HepG2 (cell line): ENCODE results near the gene FCMR. TPM values are rescaled to one million over a fixed set of nuclear protein-coding genes. Genes with fewer than 3 reads are reported as not detected.

Source experiments
- ATAC-seq: fragments of 200-7000 bp; cut with Tn5 transposase; 3 replicates; pipeline ENCODE4 v1.9.1; 2020; ENCODE audit warnings: mild to moderate bottlenecking, moderate library complexity
- BruUV-seq: library from RNA; stranded (reverse); fragments of 400-500 nt; replicated peaks from 2 replicates; lab custom pipeline; 2021; lab: Mats Ljungman, UMichigan
- CTCF ChIA-PET: fragments of 300-600 bp; formaldehyde crosslinking; extraction: SDS; loops from one replicate; lab custom pipeline; 2021; ENCODE audit warnings: low total read pairs, inconsistent platforms, low intra/inter-chr PET ratio; lab: Yijun Ruan, JAX
- POLR2A ChIA-PET: fragments of 350-600 bp; sonication (Branson Sonifier 250); formaldehyde crosslinking; loops from one replicate; lab custom pipeline; 2020; ENCODE audit warnings: antibody characterized with exemption, inconsistent platforms; lab: Yijun Ruan, JAX
- DNase-seq: peaks from one replicate; pipeline ENCODE4 v3.0.0-alpha.2; 2015; ENCODE audit warnings: low spot score
- FAIRE-seq: peaks from 3 replicates; lab custom pipeline; 2011; peaks lifted over from hg19 to GRCh38; lab: Jason Lieb, UNC
- H2AFZ ChIP-seq: one replicate; pipeline ENCODE4 v1.6.1; 2011; ENCODE audit warnings: low read length, inconsistent platforms
- H3K27ac ChIP-seq: fragments of 300-600 bp; 3 replicates; pipeline ENCODE4 v1.8.0; 2011; ENCODE audit warnings: mixed run types, mild to moderate bottlenecking, mixed read lengths, low read length, inconsistent platforms; ENCODE audit not compliant: insufficient read depth; ENCODE audit errors: extremely low read length
- H3K27me3 ChIP-seq, 2 experiments: fragments of 200-600 bp in 1 of 2; 2 replicates in 1 of 2; 3 replicates in 1 of 2; pipeline versions ENCODE4 v1.6.0 to v1.8.0; 2011; ENCODE audit warnings: low read length in 2 of 2, mild to moderate bottlenecking in 2 of 2, moderate library complexity in 2 of 2, inconsistent platforms in 1 of 2; ENCODE audit not compliant: insufficient read depth in 2 of 2, control insufficient read depth in 1 of 2
- H3K36me3 ChIP-seq, 2 experiments: fragments of 200-600 bp in 1 of 2; replicated peaks in 1 of 2; 2 replicates in 1 of 2; 3 replicates in 1 of 2; pipeline versions ENCODE4 v1.5.1 to v1.8.0; 2011; ENCODE audit warnings: low read length in 2 of 2, inconsistent platforms in 1 of 2; ENCODE audit not compliant: insufficient read depth in 2 of 2, control insufficient read depth in 1 of 2
- H3K4me1 ChIP-seq: 2 replicates; pipeline ENCODE4 v1.5.1; 2012; ENCODE audit warnings: low read length, inconsistent platforms; ENCODE audit not compliant: insufficient read depth
- H3K4me2 ChIP-seq: 2 replicates; pipeline ENCODE4 v1.6.0; 2011; ENCODE audit warnings: low read depth, low read length, inconsistent platforms
- H3K4me3 ChIP-seq, 3 experiments: fragments of 200-600 bp in 1 of 3; sonication (generic), shearing (Covaris generic) in 1 of 3; replicated peaks in 1 of 3; 2 replicates each; pipeline ENCODE4 v1.5.1; 2011 to 2016; ENCODE audit warnings: low read length in 3 of 3, inconsistent platforms in 2 of 3, low read depth in 2 of 3, mild to moderate bottlenecking in 2 of 3, control low read depth in 1 of 3, mixed read lengths in 1 of 3; ENCODE audit not compliant: insufficient read depth in 1 of 3
- H3K79me2 ChIP-seq: one replicate; pipeline ENCODE4 v1.6.1; 2011; ENCODE audit warnings: low read length, inconsistent platforms; ENCODE audit not compliant: insufficient read depth
- H3K9ac ChIP-seq: 2 replicates; pipeline ENCODE4 v1.6.0; 2011; ENCODE audit warnings: mild to moderate bottlenecking, low read depth, low read length, inconsistent platforms; ENCODE audit not compliant: insufficient read depth
- H3K9me3 ChIP-seq: 2 replicates; pipeline ENCODE4 v1.5.1; 2012; ENCODE audit warnings: mild to moderate bottlenecking, low read length
- H4K20me1 ChIP-seq: 2 replicates; pipeline ENCODE4 v1.6.0; 2011; ENCODE audit warnings: inconsistent platforms, mild to moderate bottlenecking, low read length, moderate library complexity; ENCODE audit not compliant: insufficient read depth
- ATF6 ChIP-seq: sonication (generic); formaldehyde crosslinking; conservative IDR thresholded peaks from 2 replicates; pipeline ENCODE4 v1.4.0; 2020; ENCODE audit warnings: missing genetic modification reagents
- GPN1 ChIP-seq: sonication (generic); formaldehyde crosslinking; IDR thresholded peaks from 2 replicates; pipeline ENCODE4 v1.5.1; 2020; ENCODE audit warnings: missing genetic modification reagents, borderline replicate concordance
- HNRNPUL1 ChIP-seq: fragments of 200-400 bp; formaldehyde crosslinking; IDR thresholded peaks from 2 replicates; pipeline ENCODE4 v1.6.1; 2017; ENCODE audit warnings: low read depth, mild to moderate bottlenecking, low read length, moderate library complexity
- MED13 ChIP-seq: sonication (generic); formaldehyde crosslinking; IDR thresholded peaks from 2 replicates; pipeline ENCODE4 v1.5.0; 2020; ENCODE audit warnings: missing genetic modification reagents
- NBN ChIP-seq: fragments of 450-650 bp; conservative IDR thresholded peaks from 2 replicates; pipeline ENCODE4 v1.6.1; 2017
- SIN3A ChIP-seq: IDR thresholded peaks from 2 replicates; pipeline ENCODE4 v1.6.1; 2011; ENCODE audit warnings: low read depth, mild to moderate bottlenecking, control low read depth, low read length, borderline replicate concordance
- TBP ChIP-seq: sonication (generic); formaldehyde crosslinking; IDR thresholded peaks from 2 replicates; pipeline ENCODE4 v1.5.0; 2020; ENCODE audit warnings: missing genetic modification reagents
- TEAD2 ChIP-seq: sonication (generic); formaldehyde crosslinking; IDR thresholded peaks from 2 replicates; pipeline ENCODE4 v1.9.0; 2021; ENCODE audit warnings: missing genetic modification reagents
- ZNF276 ChIP-seq: sonication (generic); formaldehyde crosslinking; IDR thresholded peaks from 2 replicates; pipeline ENCODE4 v1.4.0; 2020; ENCODE audit warnings: mild to moderate bottlenecking, low read depth, missing genetic modification reagents
- ZNF407 ChIP-seq: sonication (generic); formaldehyde crosslinking; IDR thresholded peaks from one replicate; pipeline ENCODE4 v1.5.1; 2020; ENCODE audit warnings: mild to moderate bottlenecking, missing genetic modification reagents; ENCODE audit errors: not compliant biosample characterization
- ZNF652 ChIP-seq: IDR thresholded peaks from 2 replicates; pipeline ENCODE4 v1.6.1; 2016; ENCODE audit warnings: low read depth, borderline replicate concordance
- WGBS: methylation state at CpG from one replicate; pipeline ENCODE4 v1.1.6; 2017; ENCODE audit warnings: low lambda C conversion rate; 5-methylcytosine and 5-hydroxymethylcytosine counted together
- in situ Hi-C: cut with HindIII; loops from 2 replicates; pipeline ENCODE4 v1.10.0; 2017; ENCODE audit warnings: low pct_unique_long_range_greater_than_20kb; ENCODE audit not compliant: extremely low pct_ligation_motif_present
- intact Hi-C: fragments of 100-400 bp; cut with micrococcal nuclease; formaldehyde crosslinking; loops from one replicate; pipeline ENCODE4 v1.10.0; 2022; ENCODE audit not compliant: unreplicated experiment
- polyA plus RNA-seq, 8 experiments: library from polyadenylated mRNA; depleted of rRNA in 3 of 8; stranded (reverse) in 7 of 8; unstranded in 1 of 8; fragments of >200 nt; fragmentation: Illumina TruSeq in 4 of 8; extraction: Trizol in 4 of 8; gene quantifications; 2 replicates each; pipeline versions ENCODE4 v1.2.1 to v1.2.3, GENCODE V29; 2011 to 2016; ENCODE audit warnings: low read depth in 4 of 8, missing spikeins in 1 of 8, mixed read lengths in 1 of 8; ENCODE audit not compliant: insufficient read depth in 1 of 8
- total RNA-seq, 5 experiments: library from RNA; depleted of rRNA; stranded (reverse); fragments of >200 nt; fragmentation: Illumina TruSeq; extraction: Trizol; gene quantifications; 2 replicates each; pipeline ENCODE4 v1.2.3, GENCODE V29; 2016; ENCODE audit warnings: low read depth in 1 of 5

Gene FCMR
- total and polyA plus RNA-seq, 2 of the 13 experiments (the other 11 are each of a cell fraction or from before 2014, with no cell fraction given) = not detected

- Histone ChIP-seq H3K36me3 (no peaks in the 10 kb centered on the region), H3K9me3 (no peaks in the 10 kb centered on the region), H3K79me2 (no peaks in the 10 kb centered on the region)
- 31% methylated on average over 3 of the region's 3 CpGs for WGBS
- TF ChIP-seq TEAD2 (CRISPR knock-in tag) = no peak
- no peak for TF ChIP-seq NBN
- no peak for TF ChIP-seq ZNF652 (CRISPR knock-in tag)
- TF ChIP-seq TBP (CRISPR knock-in tag) = no peak
- TF ChIP-seq HNRNPUL1 = no peak
- TF ChIP-seq MED13 (CRISPR knock-in tag) = no peak
- TF ChIP-seq ATF6 = no peak
- no peak for TF ChIP-seq ZNF407 (CRISPR knock-in tag)
- TF ChIP-seq SIN3A = no peak
- no peak for TF ChIP-seq ZNF276 (CRISPR knock-in tag)
- no peak for TF ChIP-seq GPN1 (CRISPR knock-in tag)
- TF ChIP-seq, all 625 proteins: peak for 0
- Histone ChIP-seq H3K27me3 (peaks cover 0 to 19% of the 10 kb centered on the region in 2 experiments; a peak in 3 of 5 replicates), H3K9ac (no peak overlapping the region), H3K27ac (no peak overlapping the region), H3K4me2 (no peak overlapping the region), H2AFZ (no peak overlapping the region), H3K4me1 (no peaks in the 10 kb centered on the region), H4K20me1 (no peaks in the 10 kb centered on the region), H3K4me3 (no peak overlapping the region)
- intact Hi-C loops = no loop called here
- DNase-seq (no peak), FAIRE-seq (no peak), ATAC-seq (no peak)
- ChIA-PET POLR2A (no interaction called here), CTCF (no interaction called here)
- BruUV-seq = no TSS peak
- in situ Hi-C loops = no loop called here
Observed at GRCh38 chr1:206885341-206886060, 36.2 kb downstream of the FCMR start.
